ENCODE data around the gene ATF2. TPM values are rescaled to one million over a fixed set of nuclear protein-coding genes. Genes with fewer than 3 reads are reported as not detected.

The ATF2 gene
- total and polyA plus RNA-seq, 10 donors = 16.3 to 71.6 (median 59.5) TPM

GRCh38 chr2:175136334-175137215 lies 31.4 kb downstream of the ATF2 start:
- Histone ChIP-seq H3K27me3 (replicated peaks in 1 of 7) (no peaks in the 10 kb centered on the region), H3K27ac (no peak overlapping the region), H3K4me3 (no peak overlapping the region), H3K9me3 (no peaks in the 10 kb centered on the region), H3K36me3 (peaks cover 0 to 82% (median 8%) of the 10 kb centered on the region in 6 donors), H3K4me1 (peaks cover 0 to 58% (median 7%) of the 10 kb centered on the region in 6 donors)
- TF ChIP-seq CTCF (IDR thresholded peaks at IDR 0.05 in 8 of 11, conservative IDR thresholded peaks at IDR 0.05 in 3 of 11) = no peak
- no peak for TF ChIP-seq POLR2A (IDR thresholded peaks at IDR 0.05)
- TF ChIP-seq POLR2AphosphoS5 (IDR thresholded peaks at IDR 0.05) = no peak
- intact Hi-C loops (cut with DNase I; ENCODE audit: low total_unique reads) = no loop called here
- no peak for DNase-seq

- Histone ChIP-seq H3K4me3 (no peak overlapping the region), H3K4me1 (peaks cover 0 to 59% (median 5%) of the 10 kb centered on the region in 6 donors), H3K27me3 (replicated peaks in 1 of 7) (no peaks in the 10 kb centered on the region), H3K27ac (no peak overlapping the region), H3K9me3 (no peaks in the 10 kb centered on the region), H3K36me3 (peaks cover 0 to 83% (median 8%) of the 10 kb centered on the region in 6 donors)
- TF ChIP-seq POLR2AphosphoS5 (IDR thresholded peaks at IDR 0.05) = no peak
- TF ChIP-seq POLR2A (IDR thresholded peaks at IDR 0.05) = no peak
- no peak for TF ChIP-seq CTCF (IDR thresholded peaks at IDR 0.05 in 8 of 11, conservative IDR thresholded peaks at IDR 0.05 in 3 of 11)
- intact Hi-C loops (cut with DNase I; ENCODE audit: low total_unique reads) = no loop called here
- WGBS, 5 donors = 73 to 89% (median 85%) methylated on average over 2 of the region's 2 CpGs
- no peak for DNase-seq
Observed at GRCh38 chr2:175135862-175136261, 32.1 kb downstream of the ATF2 start.

GRCh38 chr2:175135177-175135576 lies 32.8 kb downstream of the ATF2 start:
- Histone ChIP-seq H3K36me3 (peaks cover 0 to 85% (median 8%) of the 10 kb centered on the region in 6 donors), H3K4me3 (no peak overlapping the region), H3K4me1 (peaks cover 0 to 53% (median 5%) of the 10 kb centered on the region in 6 donors), H3K27me3 (replicated peaks in 1 of 7) (no peaks in the 10 kb centered on the region), H3K27ac (no peak overlapping the region), H3K9me3 (no peaks in the 10 kb centered on the region)
- DNase-seq = no peak
- WGBS, 5 donors = 93 to 98% (median 97%) methylated on average over 3 of the region's 3 CpGs
- TF ChIP-seq CTCF (IDR thresholded peaks at IDR 0.05 in 8 of 11, conservative IDR thresholded peaks at IDR 0.05 in 3 of 11) = no peak
- no peak for TF ChIP-seq POLR2A (IDR thresholded peaks at IDR 0.05)
- intact Hi-C loops (cut with DNase I; ENCODE audit: low total_unique reads) = no loop called here

GRCh38 chr2:175131252-175131651 lies 36.8 kb downstream of the ATF2 start:
- 73 to 89% (median 85%) methylated on average over 2 of the region's 2 CpGs for WGBS, 5 donors
- no peak for DNase-seq
- peaks cover 0 to 19% (median under 1%) of the 10 kb centered on the region in 6 donors for H3K4me1 ChIP-seq
- H3K27me3 ChIP-seq (replicated peaks in 1 of 7) = no peaks in the 10 kb centered on the region
- intact Hi-C loops (cut with DNase I; ENCODE audit: low total_unique reads) = no loop called here
- H3K9me3 ChIP-seq = no peaks in the 10 kb centered on the region
- no peak overlapping the region for H3K27ac ChIP-seq
- H3K36me3 ChIP-seq = peaks cover 4 to 99% (median 27%) of the 10 kb centered on the region in 6 donors
- no peak overlapping the region for H3K4me3 ChIP-seq
- no peak for TF ChIP-seq POLR2AphosphoS5 (IDR thresholded peaks at IDR 0.05)
- TF ChIP-seq CTCF (IDR thresholded peaks at IDR 0.05 in 8 of 11, conservative IDR thresholded peaks at IDR 0.05 in 3 of 11) = no peak
- no peak for TF ChIP-seq POLR2A (IDR thresholded peaks at IDR 0.05)

All from spleen (tissue), 11 donors.